Liver (tissue), 3 donors: ENCODE results near the gene SSNA1.

ENCODE experiments used
- CTCF ChIP-seq: fragments of 150-350 bp; IDR thresholded peaks from 2 replicates; pipeline ENCODE4 v1.5.1; 2017; ENCODE audit warnings: improper control_type of control experiment, low read depth, low read length; ENCODE audit not compliant: missing input control
- HNF4A ChIP-seq, 2 donors: conservative IDR thresholded peaks; 2 replicates each; pipeline ENCODE4 v1.6.1; 2016; ENCODE audit warnings: antibody characterized with exemption in 2 of 2, mild to moderate bottlenecking in 2 of 2
- JUND ChIP-seq, 2 donors: IDR thresholded peaks; 2 replicates each; pipeline ENCODE4 v1.6.1; 2016; ENCODE audit warnings: antibody characterized with exemption in 2 of 2
- MAX ChIP-seq: IDR thresholded peaks from 2 replicates; pipeline ENCODE4 v1.6.1; 2016; ENCODE audit warnings: antibody characterized with exemption
- RAD21 ChIP-seq, 2 donors: IDR thresholded peaks; 2 replicates each; pipeline ENCODE4 v1.6.1; 2016; ENCODE audit warnings: antibody characterized with exemption in 2 of 2, mild to moderate bottlenecking in 2 of 2
- RXRA ChIP-seq, 2 donors: IDR thresholded peaks; 2 replicates each; pipeline ENCODE4 v1.6.1; 2017 to 2018; ENCODE audit warnings: antibody characterized with exemption in 2 of 2, mild to moderate bottlenecking in 1 of 2
- donor health status: healthy.
- donor health status: healthy.

- TF ChIP-seq CTCF (no peak), MAX (no peak), RXRA (IDR thresholded peaks at IDR 0.05) (no peak), JUND (IDR thresholded peaks at IDR 0.05) (no peak), RAD21 (IDR thresholded peaks at IDR 0.05) (no peak), HNF4A (conservative IDR thresholded peaks at IDR 0.05) (no peak)
These were observed 39.8 kb upstream of the SSNA1 start for GRCh38 chr9:137148661-137149060.
